Left kidney (tissue), 8 donors: Measurements from ENCODE around the gene SEC24C. TPM values are rescaled to one million over a fixed set of nuclear protein-coding genes. Genes with fewer than 3 reads are reported as not detected.
"Not testable (repeated sequence)": the region's sequence is repeated elsewhere in the genome, so short reads cannot be mapped to it uniquely, and the experiment has no call there.

Experiments
- DNase-seq: peaks from one replicate; pipeline ENCODE4 v3.0.0-alpha.2; 2013
- long read RNA-seq, 8 donors: transcript quantifications; one replicate each; lab custom pipeline, GENCODE V29; 2026
- polyA plus RNA-seq: library from polyadenylated mRNA; unstranded; fragments of 120-200 nt; gene quantifications from one replicate; pipeline ENCODE4 v1.2.1, GENCODE V29; 2013; ENCODE audit not compliant: insufficient read length

Gene SEC24C, protein sequence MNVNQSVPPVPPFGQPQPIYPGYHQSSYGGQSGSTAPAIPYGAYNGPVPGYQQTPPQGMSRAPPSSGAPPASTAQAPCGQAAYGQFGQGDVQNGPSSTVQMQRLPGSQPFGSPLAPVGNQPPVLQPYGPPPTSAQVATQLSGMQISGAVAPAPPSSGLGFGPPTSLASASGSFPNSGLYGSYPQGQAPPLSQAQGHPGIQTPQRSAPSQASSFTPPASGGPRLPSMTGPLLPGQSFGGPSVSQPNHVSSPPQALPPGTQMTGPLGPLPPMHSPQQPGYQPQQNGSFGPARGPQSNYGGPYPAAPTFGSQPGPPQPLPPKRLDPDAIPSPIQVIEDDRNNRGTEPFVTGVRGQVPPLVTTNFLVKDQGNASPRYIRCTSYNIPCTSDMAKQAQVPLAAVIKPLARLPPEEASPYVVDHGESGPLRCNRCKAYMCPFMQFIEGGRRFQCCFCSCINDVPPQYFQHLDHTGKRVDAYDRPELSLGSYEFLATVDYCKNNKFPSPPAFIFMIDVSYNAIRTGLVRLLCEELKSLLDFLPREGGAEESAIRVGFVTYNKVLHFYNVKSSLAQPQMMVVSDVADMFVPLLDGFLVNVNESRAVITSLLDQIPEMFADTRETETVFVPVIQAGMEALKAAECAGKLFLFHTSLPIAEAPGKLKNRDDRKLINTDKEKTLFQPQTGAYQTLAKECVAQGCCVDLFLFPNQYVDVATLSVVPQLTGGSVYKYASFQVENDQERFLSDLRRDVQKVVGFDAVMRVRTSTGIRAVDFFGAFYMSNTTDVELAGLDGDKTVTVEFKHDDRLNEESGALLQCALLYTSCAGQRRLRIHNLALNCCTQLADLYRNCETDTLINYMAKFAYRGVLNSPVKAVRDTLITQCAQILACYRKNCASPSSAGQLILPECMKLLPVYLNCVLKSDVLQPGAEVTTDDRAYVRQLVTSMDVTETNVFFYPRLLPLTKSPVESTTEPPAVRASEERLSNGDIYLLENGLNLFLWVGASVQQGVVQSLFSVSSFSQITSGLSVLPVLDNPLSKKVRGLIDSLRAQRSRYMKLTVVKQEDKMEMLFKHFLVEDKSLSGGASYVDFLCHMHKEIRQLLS
- polyA plus RNA-seq, result 70.2 TPM
- long read RNA-seq, donor 1, full-length matches to known transcripts, result 1 of 63 reads
- long read RNA-seq, donor 1, partial matches to known transcripts, result 62 of 63 reads
- long read RNA-seq, donor 1, other reads (novel, unspliced or antisense), result 0 of 63 reads
- long read RNA-seq, donor 2, full-length matches to known transcripts, result 1 of 18 reads
- long read RNA-seq, donor 2, partial matches to known transcripts, result 17 of 18 reads
- long read RNA-seq, donor 2, other reads (novel, unspliced or antisense), result 0 of 18 reads
- long read RNA-seq, donor 3, full-length matches to known transcripts, result 2 of 13 reads
- long read RNA-seq, donor 3, partial matches to known transcripts, result 11 of 13 reads
- long read RNA-seq, donor 3, other reads (novel, unspliced or antisense), result 0 of 13 reads
- long read RNA-seq, donor 4, partial matches to known transcripts, result 9 of 9 reads
- long read RNA-seq, donor 4, other reads (novel, unspliced or antisense), result 0 of 9 reads
- long read RNA-seq, donor 5, full-length matches to known transcripts, result 3 of 71 reads
- long read RNA-seq, donor 5, partial matches to known transcripts, result 68 of 71 reads
- long read RNA-seq, donor 5, other reads (novel, unspliced or antisense), result 0 of 71 reads
- long read RNA-seq, donor 6, partial matches to known transcripts, result 16 of 16 reads
- long read RNA-seq, donor 6, other reads (novel, unspliced or antisense), result 0 of 16 reads
- long read RNA-seq, donor 7, full-length matches to known transcripts, result 4 of 46 reads
- long read RNA-seq, donor 7, partial matches to known transcripts, result 42 of 46 reads
- long read RNA-seq, donor 7, other reads (novel, unspliced or antisense), result 0 of 46 reads
- long read RNA-seq, donor 8, partial matches to known transcripts, result 9 of 9 reads
- long read RNA-seq, donor 8, other reads (novel, unspliced or antisense), result 0 of 9 reads

DNA sequence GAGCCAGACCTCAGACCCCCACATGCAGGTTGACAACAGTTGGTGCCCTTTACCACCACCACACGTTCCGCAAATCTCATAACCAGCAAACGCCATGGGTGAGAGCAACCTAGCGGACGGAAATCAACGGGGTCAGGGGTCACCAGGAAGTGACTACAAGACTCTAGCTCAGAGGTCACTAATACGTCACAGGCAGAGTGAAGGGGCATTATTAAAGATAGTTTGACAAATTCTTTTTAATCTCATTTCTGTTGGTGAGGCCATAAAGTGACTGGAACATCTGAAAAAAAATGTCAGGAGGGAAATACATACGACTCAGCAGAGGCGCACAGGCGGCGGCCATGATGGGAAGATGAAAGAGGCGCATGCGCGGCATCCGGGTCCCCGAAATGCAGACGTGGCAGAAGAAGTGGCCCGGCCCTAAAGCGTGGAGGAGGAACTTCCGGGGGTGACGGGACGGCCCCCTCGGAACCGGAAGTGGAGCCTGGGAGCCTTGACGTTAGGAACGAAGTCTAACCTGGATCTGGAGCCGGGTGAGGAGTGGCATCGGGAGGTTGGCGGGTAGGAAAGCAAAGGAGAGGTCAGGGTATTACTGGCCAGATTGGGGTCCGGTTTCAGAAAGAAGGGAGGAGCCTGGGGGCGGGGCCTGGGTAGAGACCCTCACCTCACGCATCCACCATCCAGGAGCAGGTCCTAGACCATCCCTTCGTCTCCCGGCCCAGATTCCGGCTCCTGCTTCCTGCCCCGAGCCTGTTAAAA is at the start of gene SEC24C:
TSS of gene SEC24C (plus strand) at position 468 of the 759 bp plus-strand sequence. CDS start 2,461 bp downstream, outside the sequence.
- DNase-seq, result peak; percentile 97

DNA sequence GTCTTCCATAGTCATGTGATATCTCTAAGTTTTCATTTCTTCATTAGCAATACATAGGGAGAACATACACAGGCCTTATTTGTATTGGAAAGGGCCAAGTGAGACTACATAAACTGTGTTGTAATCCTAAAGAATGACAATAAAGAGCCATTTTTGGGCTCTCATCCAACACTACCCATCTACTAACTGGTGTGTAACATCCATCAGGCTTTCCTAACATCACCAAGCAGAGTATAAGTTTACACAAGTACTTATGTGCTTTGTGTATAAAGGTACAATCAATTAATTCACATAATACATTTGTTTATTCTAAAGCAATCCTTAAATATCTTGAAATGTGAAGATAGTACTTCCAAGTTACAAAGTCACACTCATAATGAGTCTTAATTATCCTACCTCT is 48.9 kb upstream of the SEC24C start:
- not testable (repeated sequence) for DNase-seq

DNA sequence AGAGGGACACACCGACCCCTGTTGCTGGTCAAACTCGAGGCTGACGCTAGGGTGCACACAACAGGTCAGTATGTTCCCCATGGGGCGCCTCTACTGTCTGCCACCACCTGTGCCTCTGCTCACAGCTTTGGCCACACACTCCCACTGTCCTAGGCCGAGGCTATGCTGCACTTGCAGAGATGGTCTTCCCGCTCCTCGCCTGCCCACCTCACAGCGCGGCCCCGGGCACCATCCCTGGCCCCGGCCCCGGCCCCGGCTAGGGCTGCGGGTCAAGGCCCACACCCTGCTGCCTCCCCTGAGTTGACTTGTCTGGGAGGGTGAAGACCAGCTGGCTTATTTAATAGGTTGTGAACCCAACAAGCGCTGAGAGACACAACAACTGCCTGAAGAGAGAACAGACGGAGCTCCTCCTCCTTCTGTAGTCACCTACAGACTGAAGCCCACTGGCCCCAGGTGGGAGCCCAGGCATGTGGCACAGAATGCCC is 46.5 kb upstream of the SEC24C start, which contains the start of gene AGAP5:
TSS of gene AGAP5 (minus strand) at position 435 of the 485 bp plus-strand sequence. CDS start at position 81, 354 bp downstream.
- not testable (repeated sequence) for DNase-seq

DNA sequence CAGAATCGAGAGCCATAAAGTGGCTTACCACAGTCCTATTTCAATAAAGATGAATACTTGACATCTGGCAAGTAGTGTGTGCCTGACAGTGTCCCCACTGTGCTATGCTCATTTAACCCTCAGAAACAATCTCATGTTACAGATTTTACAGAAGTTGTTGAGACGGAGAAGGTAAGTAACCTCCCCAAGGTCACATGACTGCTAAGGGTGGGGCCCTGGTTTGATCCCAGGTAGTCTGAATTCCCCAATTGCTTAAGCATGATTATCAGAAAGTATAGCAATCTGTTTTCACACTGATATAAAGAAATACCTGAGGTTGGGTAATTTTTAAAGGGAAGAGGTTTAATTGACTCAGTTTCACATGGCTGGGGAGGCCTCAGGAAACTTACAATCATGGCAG is 45.4 kb upstream of the SEC24C start:
- not testable (repeated sequence) for DNase-seq

DNA sequence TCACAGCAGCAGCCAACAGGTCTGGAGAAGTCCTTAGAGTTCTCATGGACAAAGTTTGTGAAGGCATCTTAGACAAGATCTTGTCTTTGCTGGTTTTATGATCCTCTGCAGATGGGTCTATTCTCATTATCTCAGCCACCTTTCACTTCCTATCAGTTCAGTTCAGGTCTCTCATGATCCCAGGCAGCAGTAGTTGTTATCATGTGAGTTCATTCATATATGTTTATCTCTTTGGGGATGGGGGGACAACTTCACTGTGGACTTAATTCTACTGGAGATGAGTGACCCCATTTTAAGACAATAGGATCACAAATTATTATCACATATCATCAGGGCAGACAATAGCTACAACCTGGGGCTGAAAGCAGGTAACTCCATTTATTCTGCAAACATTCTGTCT is 40.2 kb upstream of the SEC24C start:
- DNase-seq, result not testable (repeated sequence)

DNA sequence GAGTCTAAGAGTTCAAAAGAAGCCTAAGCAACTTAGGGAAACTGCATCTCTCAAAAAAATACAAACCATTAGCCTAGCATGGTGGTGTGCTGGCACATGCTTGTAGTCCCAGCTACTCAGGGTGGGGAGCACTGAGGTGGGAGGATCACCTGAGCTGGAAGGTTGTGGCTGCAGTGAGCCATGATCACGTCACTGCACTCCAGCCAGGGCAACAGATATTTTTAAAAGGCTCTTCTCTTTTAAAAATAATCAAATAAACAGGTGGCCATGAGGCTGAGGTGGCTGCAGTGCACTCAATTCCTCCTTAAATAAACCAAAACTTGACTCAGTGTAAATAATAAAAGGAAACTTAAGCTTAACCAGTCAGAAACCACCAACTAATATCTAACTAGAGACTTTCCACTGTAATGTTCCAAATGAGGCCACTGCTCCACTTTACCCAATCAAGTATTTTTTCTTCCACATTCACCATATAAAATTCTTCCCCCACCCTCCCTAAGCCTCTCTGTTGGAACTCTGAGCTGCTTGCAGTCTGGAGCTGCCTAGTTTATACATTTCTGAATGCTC is 38.6 kb upstream of the SEC24C start:
- not testable (repeated sequence) for DNase-seq

DNA sequence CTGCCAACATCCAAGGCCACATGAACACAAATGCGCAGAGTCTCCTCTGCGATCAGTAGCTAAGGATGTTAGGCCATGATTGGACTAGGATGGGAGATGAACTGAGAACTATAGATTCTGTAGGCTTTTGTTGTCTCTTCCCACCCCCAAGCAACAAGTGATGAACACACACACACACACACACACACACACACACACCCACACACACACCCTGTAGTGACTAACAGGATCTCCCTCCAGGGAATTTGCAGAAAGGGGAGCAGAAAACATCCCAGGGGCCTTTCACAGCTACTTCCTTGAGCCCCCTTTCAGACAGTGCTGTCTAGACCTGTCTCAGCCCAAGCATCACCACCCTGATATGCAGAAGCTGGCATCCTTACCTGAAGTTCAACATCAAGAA is 37.7 kb upstream of the SEC24C start:
- not testable (repeated sequence) for DNase-seq

DNA sequence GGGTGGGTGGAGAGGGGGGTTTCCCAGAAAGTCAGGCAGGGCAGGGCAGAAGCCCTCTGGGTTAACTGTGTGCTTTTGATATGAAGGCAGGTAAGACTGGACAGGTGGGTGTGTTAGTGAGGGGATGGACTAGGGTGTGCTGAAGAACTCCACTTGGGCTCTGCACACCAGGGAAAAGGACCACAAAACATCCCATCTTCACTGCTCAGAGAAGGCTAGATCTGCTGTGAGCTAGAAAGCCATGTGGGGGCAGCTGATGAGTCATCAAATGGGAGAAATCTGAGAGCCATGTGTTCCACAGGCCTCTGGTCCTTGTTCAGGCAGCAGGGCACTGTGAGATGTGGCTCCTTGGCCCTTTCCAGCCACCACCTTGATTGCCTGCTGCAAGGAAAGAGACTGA is 36.5 kb upstream of the SEC24C start:
- not testable (repeated sequence) for DNase-seq

DNA sequence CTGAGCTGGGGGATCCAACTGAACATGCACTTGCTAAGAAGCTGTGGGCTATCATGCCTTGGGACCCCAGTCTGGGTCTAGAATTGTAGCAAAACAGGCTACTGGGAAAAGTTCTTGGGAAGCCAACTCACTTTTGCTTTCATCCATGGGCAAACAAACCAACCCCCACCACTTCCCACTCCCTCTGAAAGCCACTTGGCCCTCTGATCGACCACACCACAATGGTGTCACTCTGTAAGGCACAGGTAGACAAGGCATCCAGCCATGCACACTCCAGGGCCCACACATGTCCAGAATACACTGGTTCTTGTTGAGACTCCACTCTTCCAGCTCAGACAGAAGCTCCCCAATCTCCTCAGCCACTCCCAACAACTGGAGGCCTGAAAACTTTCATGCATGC is 36.0 kb upstream of the SEC24C start:
- not testable (repeated sequence) for DNase-seq

DNA sequence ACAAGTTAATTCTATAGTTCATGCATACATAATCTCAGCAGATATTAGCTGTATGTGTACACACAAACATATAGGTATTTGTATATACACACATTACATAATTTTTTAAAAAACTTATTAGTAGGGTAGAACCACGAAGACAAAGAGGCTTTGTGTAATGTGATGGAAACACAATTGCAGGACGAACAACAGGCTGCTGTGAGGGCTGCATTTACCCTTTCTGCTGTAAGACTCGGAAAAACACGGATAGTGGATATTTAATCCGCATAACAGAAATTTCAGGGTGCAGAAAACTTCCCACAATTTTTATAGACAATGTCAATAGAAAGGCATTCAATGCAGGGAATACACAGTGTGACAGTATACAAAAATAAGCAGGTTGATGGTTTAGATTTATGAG is 32.5 kb upstream of the SEC24C start:
- not testable (repeated sequence) for DNase-seq

DNA sequence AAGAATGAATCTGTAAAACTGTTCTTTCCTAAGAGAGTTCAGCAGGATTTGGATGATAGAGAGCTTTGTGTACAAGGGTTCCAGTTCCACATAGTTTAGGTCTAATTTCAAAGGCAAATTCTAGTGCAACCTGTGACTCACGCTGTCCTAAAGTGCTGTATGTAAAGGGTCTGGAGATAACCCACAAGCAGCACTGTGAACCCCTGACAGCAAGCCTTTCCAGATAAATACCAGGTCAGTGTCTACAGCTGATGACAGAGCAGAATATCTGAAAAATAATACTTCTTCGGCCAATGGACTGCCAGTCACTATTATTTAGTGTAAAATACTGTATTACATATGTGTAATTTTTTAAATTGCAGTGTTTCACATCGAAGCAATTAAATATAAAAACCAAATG is 30.3 kb upstream of the SEC24C start:
- not testable (repeated sequence) for DNase-seq

DNA sequence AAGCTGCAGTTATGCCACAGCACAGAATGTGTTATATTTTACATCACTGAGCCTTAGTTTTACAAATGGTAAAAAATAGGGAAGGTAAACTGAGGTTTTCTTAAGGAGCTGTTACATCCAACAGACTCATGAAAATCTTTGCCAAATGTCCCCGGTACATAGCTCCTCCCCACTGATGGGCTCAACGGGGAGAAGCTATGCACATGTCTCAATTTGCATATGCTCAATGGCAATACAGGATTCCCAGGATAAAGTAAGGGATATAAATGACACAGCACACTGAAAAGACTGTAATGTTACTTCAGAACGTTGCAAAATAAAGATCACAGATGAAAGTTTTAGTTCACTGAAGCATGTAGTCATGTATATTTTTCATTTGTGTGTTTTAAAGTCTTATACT is 29.7 kb upstream of the SEC24C start:
- not testable (repeated sequence) for DNase-seq

DNA sequence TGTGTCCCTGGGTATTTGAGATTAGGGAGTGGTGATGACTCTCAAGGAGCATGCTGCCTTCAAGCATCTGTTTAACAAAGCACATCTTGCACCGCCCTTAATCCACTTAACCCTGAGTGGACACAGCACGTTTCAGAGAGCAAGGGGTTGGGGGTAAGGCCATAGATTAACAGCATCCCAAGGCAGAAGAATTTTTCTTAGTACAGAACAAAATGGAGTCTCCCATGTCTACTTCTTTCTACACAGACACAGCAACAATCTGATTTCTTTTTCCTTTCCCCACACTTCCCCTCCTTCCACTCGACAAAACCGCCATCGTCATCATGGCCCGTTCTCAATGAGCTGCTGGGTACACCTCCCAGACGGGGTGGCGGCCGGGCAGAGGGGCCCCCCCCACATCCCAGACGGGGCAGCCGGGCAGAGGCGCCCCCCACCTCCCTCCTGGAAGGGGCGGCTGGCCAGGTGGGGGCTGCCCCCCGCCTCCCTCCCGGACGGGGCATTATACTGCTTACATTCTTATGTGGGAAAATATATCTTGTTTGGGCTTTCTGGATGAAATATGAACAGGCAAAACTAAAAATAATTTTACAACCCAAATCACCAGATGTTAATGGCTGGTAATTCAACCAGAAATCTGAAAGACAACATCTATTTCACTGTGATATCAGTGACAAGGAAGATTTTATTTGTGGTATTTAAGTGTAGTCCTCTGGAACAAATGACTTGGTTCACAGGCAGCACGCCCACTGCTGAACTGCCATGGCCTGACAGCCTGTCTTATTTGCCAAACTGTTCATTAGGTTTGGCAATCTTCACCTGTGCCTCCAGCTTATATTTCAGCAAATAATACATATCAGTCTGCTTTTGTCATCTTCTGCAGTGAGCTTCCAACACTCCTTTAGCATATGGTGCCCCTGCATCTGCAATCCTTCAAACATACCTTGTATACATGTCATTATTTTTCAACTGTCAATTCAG is 28.7 kb upstream of the SEC24C start:
- not testable (repeated sequence) for DNase-seq

DNA sequence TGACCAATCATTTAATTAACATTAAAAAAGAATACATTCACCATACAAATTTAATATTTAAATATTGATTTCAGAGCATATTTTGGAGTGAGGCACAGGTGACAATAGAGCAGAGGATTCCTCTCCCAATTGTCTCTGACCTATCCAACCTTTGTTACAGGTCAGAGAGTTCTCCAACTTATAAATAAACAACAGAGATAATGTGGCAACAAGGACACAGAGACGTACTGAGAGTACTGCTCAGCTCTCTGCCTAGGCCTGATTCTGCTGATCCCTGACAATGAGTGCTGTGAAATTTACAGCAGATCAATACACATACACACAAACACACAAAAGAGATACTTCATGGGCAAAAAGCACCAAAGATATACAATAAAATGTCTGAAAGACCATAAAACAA is 27.9 kb upstream of the SEC24C start:
- no peak for DNase-seq

DNA sequence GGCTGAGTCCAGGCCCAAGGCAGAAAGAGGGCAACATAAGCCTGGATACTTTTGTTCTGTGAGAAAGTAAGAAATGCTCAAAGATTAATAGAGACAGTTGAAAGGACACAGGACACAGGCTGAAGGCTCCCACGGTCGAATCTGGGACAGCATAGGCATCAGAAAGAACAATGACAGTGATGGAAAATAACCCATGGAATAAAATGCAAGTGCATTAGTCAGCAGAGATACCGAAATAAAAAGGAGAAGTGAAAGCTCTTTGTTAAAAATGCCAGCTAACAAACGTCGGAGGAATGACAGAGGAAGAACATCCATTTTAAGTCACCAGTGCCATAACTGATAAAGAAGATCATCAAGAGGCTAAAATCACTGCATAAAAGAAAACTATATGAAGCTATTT is 26.6 kb upstream of the SEC24C start:
- no peak for DNase-seq

DNA sequence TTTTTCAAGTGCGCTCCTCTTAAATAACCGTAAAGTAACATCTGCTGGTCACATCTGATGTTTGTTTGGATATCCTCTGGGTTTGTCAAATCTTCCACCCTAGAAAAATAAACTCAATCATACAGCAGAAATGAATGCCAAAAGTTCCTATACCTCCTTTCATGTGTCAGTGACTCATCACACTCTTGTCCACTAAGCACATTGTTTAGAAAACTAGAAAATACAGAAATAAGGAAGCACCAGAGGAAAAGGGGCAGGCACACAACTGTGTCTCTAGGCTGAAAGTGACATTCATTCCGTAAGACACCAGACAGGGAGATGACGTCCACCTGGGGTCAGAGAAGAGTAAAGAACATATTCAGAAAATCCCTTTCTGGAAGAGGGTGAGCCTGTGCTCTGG is 23.6 kb upstream of the SEC24C start:
- not testable (repeated sequence) for DNase-seq

DNA sequence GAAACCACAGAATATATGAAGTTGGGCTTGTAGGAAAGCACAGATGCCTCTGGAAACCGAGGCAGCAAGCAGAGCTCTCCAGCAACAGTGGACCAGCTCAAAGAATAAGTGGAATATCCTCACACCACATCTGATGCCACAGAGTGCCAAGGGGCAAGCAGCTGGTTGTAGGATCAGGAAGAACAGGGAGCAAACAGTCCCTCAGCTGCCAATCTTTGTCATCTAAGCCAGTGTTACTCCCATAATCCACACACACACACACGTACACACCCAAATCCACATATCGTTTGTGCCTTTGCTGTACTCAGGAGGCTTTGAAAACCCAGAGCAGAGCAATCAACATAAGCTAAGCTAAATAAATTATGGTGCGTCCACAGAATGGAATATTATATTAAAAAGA is 20.7 kb upstream of the SEC24C start:
- no peak for DNase-seq

DNA sequence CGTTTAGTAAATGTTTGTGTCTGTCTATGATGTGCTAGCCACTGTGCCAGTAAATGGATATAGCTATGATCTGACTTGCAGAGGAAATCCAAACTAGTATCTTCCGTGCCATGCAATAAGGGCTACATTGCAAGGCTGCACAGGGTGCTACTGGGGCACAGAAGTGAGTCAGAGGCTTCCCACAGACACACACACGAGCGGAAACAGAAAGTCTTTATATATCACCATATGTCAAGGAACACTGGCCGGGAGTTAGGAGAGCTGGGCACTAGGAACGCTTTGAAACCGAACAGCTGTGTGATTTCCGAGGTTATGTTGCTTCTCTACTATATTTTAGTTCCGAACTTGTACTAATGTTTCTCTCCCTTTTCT is 14.4 kb upstream of the SEC24C start:
- DNase-seq, result not testable (repeated sequence)
